HG03520 (cell line): ENCODE results near the gene ERFE.
"Not testable (repeated sequence)": the region's sequence is repeated elsewhere in the genome, so short reads cannot be mapped to it uniquely, and the experiment has no call there.

Experiments used
- ATAC-seq: cut with Tn5 transposase; IDR thresholded peaks from one replicate; pipeline ENCODE4 v1.9.1; 2021; ENCODE audit warnings: mild to moderate bottlenecking, moderate library complexity; ENCODE audit not compliant: unreplicated experiment

The ERFE gene, protein sequence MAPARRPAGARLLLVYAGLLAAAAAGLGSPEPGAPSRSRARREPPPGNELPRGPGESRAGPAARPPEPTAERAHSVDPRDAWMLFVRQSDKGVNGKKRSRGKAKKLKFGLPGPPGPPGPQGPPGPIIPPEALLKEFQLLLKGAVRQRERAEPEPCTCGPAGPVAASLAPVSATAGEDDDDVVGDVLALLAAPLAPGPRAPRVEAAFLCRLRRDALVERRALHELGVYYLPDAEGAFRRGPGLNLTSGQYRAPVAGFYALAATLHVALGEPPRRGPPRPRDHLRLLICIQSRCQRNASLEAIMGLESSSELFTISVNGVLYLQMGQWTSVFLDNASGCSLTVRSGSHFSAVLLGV

DNA sequence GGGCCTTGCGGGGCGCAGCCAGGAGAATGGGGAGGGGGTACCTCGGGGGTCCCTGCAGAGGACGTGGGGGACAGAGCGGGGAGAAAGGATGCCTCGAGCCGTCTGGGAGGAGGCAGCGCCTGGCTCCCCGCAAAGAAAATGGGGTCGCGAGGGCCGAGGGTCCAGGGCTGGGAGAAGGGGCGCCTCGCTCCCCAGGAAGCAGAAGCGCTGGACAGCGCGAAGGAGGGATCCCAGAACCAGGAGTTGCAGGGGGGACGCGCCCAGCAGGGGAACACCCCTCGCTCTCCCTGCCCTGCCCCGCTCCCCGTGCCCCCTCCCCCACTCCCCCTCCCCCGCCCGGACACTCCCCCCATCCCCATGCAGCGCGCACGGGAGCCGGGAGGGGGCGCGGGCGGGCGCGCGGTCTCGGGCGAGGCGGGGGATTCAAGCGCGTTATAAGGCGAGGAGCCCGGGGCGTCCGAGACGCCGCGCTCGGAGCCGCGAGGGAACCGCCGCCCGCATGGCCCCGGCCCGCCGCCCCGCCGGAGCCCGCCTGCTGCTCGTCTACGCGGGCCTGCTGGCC is at the start of gene ERFE:
ERFE (plus strand) TSS at position 462 of the 562 bp plus-strand sequence; CDS start at position 500, 38 bp downstream.
- no peak for ATAC-seq

DNA sequence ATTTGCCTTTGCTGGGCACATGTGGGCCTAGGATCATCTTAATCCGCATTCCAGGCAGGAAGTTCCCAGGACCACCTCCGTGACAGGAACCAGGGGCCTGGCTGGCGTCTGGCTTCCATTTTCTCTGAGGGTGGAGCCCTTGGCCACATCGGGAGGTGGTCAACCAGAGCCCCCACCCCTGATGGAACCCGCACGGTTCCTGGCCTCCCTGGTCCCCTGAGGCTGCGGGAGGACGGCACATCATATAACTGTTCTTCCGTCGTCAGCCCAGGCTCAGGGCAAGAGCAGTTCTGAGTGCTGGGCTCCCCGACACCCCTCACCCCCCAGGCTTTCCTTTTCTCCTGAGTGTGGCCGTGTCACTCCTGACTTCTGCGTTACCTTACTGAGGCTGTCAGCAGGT is 45.2 kb upstream of the ERFE start:
- ATAC-seq, result no peak

DNA sequence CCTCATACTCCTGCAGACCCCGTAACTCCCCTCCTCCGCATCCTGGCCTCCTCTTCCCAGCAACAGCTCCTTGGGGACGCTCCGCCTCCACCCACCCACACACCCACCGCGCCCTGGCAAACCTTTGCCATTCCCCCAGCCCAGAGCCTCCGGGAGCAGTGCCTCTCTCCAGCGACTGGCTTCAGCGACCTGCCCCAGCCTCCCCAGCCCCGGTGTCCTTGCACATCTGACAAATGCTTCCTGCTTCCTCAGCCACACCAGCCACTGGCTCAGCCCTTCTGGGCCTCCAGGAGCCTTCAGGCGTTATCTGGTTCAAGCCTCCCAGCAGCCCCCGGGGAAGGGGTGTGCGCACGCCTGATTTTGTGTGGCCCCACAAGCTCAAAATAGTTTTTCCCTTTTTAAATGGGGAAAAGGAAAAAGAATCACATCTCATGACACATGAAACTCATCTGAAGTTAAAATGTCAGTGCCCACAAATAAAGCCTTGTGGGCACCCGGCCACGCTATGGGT is 44.4 kb upstream of the ERFE start:
- ATAC-seq, result no peak

DNA sequence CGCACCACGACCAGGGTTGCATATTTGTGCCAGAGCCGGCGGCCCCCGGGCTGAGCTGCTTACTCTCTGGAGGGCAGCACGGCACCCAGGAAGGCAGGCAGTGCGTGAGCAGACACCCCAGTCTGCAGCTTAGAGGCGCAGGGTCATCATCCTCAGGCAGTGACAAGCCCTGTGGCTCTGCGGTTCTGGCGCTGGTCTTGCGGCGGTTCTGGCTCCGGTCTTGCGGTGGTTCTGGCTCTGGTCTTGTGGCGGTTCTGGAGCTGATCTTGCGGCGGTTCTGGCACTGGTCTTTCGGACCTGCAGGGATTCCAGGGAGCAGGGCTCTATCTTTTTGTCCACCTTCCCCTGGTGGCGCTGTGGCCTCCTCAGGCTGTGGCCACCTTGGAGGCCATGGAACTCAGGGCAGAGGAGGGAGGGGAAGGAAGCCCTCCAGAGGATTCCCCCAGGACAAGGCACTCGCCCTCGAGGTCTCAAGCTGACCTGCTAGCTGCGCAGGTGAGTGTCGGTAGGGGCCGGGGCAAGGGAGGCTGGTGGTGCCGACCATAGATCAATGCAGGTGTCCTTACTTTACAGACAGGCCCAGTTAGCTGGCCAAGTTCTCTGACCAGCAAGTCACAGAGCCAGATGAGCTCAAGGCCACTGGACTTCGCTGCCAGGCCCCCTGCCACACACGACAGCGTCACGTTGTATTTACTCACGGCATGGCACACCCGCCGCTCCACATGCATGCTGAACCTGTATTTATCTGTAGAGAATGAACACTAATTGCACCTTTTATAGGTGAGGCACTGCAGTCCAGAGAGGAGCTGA is 43.7 kb upstream of the ERFE start:
- ATAC-seq, result no peak

DNA sequence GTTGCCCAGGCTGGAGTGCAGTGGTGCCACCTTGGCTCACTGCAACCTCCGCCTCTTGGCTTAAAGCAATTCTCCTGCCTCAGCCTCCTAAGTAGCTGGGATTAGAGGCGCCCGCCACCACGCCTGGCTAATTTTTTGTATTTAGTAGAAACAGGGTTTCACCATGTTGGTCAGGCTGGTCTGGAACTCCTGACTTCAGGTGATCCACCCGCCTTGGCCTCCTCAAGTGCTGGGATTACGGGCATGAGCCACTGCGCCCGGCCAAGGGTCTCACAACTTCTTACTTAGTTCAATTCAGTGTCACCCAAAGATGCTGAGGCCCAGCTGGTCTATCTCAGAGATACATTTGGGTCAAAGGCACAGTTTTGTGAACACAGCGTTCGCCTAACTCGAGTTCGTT is 43.1 kb upstream of the ERFE start:
- ATAC-seq, result not testable (repeated sequence)

DNA sequence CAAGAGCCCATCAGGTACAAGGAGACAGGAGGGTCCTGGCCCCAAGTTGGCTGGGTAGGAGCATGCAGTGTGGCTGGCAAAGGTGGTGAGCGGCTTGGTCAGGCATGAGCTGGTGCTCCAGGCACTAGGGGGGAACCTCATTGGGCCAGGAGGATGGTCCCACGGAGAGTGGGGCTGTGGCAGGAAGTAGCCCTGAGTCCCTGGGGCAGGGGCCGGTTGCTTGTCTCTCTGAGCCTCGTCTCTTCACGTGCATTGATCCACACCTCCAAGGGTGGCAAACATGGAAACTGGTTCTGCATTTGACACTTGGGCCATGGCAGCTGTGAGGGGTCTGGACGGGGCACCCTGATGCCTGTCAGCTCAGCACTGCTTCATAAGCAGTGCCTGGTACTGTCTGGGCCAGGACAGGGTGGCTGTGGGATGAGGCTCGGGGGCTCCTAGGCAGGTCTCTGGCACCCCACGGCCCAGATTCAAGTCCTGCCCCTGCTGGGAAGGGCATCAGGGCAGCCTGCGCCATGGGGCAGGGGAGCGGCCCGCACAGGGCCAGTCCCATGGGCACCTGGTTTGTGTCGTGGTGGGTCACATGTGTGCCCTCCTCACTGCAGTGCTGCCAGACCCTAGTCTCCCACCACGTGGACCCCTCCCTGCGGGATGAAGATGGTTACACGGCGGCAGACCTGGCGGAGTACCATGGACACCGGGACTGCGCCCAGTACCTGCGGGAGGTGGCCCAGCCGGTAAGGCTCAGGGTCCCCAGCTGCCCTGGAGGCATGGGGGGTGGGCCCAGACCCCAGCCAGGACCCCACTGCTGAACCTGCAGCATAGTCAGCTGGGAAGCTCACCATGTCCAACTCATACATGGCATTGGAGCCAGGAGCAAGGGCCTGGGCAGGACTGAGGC is 42.2 kb upstream of the ERFE start:
- ATAC-seq, result no peak

DNA sequence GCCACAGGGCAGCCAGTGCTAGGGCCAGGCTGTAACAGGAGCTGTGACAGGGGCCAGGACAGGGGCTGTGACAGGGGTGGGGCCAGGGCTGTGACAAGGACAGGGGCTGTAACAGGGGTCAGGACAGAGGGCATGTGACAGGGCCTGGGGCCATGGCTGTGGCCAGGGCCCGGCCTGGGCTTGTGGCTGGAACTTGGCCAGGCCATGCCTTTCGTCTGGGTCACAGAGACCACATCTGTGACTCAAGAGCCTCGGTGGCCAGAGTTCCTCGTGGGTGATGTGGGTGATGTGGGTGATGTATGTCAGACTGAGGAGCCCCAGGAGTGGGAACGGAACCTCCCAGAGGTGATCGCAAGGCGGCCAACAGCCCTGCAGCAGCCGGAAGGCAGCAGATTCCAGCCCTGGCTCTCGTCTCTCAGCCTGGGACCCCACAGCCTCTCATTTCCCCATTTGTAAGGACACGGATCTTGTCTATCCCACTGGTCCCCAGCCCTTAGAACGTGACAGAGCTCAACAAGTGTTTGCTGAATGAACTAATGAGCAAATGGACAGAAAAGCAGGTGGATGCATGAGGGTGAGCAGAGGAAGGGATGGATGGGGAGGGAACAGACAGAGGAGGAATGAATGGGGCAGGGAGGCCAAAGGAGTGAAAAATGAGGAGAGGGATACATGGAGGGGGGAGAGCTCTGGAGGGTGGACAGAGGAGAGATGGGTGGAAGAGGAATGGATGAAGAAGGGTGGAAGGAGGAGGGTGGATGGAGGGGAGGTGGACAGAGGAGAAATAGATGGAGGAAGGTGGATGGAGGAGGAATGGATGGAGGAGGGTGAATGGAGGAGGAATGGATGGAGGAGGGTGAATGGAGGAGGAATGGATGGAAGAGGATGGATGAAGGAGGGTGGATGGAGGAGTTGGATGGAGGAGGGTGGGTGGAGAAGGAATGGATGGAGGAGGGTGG is 41.3 kb upstream of the ERFE start:
- ATAC-seq, result no peak

DNA sequence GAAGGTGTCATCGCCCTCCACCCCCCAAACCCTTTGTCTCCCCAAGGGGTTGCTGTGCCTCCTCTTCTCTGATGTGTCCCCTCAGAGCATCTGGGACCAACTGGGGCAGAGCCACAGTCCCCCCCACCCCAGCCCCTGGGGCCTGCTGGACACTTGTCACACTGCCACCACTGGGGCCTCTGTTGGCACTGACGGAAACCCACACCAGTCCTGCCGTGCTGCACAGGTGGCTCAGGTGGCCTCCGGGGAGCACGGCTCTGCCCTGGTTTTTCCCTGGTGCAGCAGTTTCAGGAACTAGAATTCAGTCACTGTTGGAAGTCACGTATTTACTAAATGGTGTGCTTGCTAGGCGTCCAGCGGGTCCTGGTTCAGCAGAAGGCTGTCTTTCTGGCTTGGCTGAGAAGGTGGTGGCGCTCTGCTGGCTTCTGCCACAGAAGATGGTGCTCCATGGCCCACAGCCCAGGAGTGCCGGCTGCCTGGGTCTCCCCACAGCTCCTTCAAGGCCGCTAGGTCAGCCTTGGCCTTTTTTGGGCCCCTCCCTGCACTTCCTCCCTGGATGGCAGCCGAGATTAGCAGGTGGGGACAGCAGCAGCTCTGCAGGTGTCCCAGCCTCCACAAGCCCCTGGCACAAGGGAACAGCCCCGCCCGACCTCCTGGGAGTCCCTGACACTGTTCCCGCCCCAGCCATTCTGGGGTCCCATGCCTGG is 38.9 kb upstream of the ERFE start:
- ATAC-seq, result no peak

DNA sequence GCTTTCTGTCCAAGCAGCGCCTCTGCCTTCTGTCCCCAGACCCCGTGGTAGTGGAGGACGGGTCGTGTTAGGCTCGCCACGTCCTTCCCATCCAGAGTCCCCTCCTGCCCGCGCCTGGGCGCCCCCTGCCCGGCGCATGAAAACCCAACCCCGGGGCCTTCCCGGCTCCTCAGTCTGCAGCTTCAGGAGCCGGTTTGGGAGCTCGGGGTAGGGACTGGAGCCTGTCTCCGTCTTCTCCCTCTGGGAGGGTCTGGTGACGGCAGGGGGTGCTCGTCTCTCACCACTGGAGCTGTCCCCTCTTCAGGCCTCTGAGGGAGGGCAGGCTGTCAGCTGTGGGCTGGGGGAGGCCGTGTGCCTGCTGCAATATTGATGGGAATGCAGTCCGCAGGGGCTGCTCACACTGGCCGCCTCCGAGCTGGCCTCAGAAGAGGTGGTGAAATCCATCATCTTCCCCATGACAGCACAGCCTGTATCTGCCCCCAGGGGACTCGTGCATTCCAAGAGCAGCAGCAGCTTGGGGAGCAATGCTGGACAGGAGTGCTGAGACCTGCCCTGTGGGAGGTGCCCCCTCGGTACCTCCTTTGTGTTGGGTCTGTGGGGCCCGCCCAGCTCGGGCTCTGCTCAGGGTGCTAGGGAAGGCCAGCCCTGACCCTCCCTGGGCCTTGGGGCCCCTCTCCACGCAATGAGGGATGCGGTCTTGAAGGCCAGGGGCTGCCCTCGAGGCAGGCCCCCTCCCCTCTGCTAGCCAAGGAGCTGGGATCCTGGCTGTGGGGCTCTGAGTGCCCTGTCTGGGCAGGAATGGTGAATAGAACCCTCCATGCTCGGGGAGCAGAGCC is 38.1 kb upstream of the ERFE start:
- ATAC-seq, result no peak

DNA sequence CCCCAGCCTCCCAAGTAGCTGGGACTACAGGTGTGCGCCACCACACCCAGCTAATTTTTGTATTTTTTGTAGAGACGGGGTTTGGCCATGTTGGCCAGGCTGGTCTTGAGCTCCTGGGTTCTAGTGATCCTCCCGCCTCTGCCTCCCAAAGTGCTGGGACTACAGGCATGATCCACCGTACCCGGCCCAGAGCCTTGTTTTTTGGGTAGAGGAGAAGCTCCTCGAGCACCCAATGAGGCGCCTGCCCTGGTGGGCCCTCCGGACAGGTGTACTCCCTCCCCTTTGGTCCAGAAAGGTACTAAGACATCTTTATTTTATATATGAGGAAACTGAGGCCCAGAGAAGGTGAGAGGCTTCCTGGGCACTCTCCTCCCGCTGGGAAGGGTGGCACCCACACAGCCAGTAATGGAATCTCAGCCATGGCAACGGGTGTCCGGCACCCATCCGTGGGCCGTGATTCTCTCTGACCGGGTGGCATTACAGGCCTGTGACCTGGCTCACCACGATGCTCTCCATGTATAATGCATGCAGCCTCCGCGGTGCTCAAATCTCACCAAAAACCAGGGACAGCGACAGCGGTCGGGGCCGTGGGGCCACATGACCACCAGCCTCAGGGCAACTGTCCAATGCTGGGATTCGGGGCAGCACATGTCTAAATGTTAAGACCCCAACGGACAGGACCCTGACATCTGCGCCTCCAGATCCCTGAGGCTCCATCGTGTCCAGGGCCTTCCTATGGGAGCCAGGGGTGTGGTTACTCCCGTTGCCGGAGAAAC is 37.1 kb upstream of the ERFE start:
- ATAC-seq, result no peak

DNA sequence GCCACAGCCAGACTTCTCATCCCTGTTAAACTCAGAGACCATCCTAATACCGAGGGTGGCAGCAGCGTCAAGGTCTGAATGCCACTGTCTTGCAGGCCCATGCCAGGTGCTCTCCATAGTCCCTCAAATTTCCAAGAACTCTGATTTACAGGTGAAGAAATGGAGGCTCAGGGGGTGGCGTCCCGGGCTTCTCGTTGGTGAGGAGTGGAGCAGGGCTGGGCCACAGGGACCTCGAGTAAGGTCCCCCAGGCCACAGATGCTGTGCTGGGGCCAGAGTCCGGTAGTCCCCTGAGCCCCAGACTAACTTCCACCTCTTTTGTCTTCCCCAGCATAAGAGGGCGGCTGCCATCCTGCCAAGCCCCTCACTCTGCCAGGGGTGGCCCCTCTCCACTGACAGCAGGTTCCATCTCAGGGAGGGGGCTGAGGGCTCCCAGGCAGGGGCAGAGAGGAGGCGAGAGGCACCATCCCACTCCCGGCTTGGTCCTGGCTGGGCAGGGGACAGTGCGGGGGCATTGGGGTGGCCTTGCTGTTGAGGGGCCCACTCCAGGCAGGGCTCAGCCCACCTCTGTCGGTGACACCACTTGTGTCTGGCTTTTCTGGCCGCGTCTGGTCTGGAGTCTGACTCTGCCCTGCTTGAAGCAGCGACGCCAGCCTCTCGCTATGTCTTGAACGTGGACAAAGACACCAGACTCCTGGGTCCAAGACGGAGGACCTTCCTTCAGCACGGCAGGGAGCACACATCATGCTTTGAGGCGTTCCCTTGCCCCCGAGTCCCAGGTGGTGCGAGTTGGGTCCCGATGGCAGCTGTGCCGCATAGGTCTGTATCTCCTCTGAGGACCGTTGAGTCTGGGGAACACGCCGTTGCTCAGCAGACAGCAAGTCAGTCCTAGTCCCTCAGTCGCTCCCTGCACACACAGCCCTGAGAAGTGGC is 36.2 kb upstream of the ERFE start:
- ATAC-seq, result no peak

DNA sequence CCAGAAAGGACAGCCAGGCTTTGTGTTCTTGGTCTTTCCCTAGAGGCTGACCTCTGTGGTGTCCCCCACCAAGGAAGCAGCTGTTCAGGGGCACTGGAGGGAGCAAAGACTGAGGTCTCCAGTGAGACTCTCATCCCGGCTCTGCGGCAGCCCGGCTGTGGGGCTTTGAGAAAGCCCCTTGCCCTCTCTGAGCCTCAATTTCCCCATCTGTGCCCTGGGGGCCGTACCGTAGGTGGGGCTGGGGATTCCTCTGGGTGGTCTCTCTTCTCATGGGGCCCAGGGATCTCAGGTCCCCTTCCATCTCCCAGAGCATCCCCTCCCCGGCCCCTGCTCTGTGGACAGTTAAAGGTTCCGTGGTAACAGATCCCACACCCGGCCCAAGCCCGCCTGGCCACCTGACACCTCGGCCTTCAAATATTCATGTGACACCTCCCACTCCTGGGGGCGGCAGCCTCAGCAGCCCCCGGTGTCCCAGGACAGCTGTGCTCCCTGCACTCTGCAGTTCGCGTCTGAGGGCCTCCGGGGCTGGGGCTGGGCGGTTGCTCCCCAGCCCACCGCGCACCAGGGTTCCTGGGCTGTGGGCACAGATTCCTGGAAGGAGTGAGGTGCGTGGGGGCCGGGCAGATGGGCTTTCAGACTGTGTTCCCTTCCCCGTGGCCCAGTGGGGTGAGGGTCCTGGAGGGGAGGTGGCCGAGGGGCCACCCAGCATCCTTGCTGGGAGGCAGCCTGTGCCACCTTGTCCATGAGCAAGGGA is 35.4 kb upstream of the ERFE start:
- no peak for ATAC-seq

DNA sequence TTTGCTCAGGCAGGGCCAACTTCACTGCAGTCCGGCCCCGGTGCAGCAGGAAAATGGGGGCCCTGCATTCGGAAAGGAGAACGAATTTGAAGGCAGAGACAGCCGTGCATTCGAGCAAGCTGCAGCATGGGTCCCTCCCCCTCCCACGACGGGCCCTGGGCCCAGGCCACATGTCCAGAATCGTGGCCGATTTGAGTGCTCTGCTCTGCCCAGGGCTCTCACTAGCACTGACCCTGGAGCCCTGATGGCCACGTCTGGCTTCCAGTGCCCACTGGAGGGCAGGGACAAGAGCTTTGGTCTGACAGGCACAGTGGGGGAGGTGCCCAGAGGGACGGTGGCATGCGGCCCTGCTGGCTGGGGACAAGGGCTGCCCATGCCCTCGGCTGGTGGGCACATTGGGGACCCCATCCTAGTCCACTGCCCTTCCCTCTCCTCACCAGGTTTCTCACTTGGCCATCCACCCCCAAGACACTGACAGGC is 34.7 kb upstream of the ERFE start:
- ATAC-seq, result no peak

DNA sequence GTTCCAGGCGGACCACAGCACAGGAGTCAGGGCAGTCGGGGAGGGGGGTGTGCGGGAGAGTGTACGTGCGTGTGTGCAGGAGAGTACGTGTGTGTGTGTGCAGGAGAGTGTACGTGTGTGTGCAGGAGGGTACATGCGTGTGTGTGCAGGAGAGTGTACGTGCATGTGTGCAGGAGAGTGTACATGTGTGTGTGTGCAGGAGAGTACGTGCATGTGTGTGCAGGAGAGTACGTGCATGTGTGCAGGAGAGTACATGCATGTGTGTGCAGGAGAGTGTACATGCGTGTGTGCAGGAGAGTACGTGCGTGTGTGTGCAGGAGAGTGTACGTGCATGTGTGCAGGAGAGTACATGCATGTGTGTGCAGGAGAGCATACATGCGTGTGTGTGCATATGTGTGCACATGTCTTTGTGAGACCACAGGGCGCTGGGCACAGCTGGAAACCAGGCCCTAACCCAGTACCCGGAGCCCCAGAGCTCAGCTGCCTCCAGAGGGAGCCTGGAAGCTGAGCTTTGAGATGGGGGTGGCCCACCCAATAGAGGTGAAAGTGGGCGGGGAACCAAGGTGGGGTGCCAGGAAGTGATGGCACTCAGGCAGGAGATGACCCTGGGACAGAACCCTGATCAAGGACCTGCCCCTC is 34.2 kb upstream of the ERFE start:
- no peak for ATAC-seq
